IPS DF 19.7 (cell line): ENCODE results near the gene CFAP97D2.

Experiments
- DNase-seq: peaks from one replicate; pipeline ENCODE4 v3.0.0-alpha.2; 2013; ENCODE audit warnings: low read depth, low spot score

The CFAP97D2 gene

GRCh38 chr13:114269281-114269770 lies 90.3 kb downstream of the CFAP97D2 start:
- DNase-seq = no peak
